Ovary (tissue), 3 donors: Measurements from ENCODE around the gene ZNF716.

Experiments used
- CTCF ChIP-seq, 3 donors: fragments of 450-650 bp in 2 of 3; fragments of 200-600 bp in 1 of 3; IDR thresholded peaks; one replicate each; pipeline versions ENCODE4 v1.5.1 to v1.8.0; 2016 to 2022; ENCODE audit warnings: antibody characterized with exemption in 3 of 3, mild to moderate bottlenecking in 1 of 3
- EP300 ChIP-seq: sonication (generic); formaldehyde crosslinking; IDR thresholded peaks from one replicate; pipeline ENCODE4 v1.6.1; 2017; ENCODE audit warnings: antibody characterized with exemption
- POLR2A ChIP-seq: fragments of 450-650 bp; IDR thresholded peaks from one replicate; pipeline ENCODE4 v1.6.1; 2017; ENCODE audit warnings: antibody characterized with exemption, mild to moderate bottlenecking, moderate library complexity
- donor health status: DM: no; HTN: no; CAD: no.

- no peak for TF ChIP-seq POLR2A
- TF ChIP-seq CTCF (IDR thresholded peaks at IDR 0.05) = no peak
- no peak for TF ChIP-seq EP300
Observed at GRCh38 chr7:57404343-57404966, 45.5 kb upstream of the ZNF716 start.
